Activated CD4-positive, alpha-beta T cell treated with anti-CD3 and anti-CD28 coated beads, Interleukin-2, amount 10 ng/mL, durations not matched to agents 24 days and 14 days (primary cell): ENCODE measurements around the gene RELN. TPM values are rescaled to one million over a fixed set of nuclear protein-coding genes. Genes with fewer than 3 reads are reported as not detected.

Experiments used
- DNase-seq: peaks from one replicate; pipeline ENCODE4 v3.0.0; 2022
- H3K27ac Mint-ChIP-seq: one replicate; pipeline ENCODE4 v1.8.0; 2022; ENCODE audit warnings: mild to moderate bottlenecking, mixed read lengths
- H3K27me3 Mint-ChIP-seq: one replicate; pipeline ENCODE4 v1.8.0; 2022; ENCODE audit warnings: mixed read lengths
- H3K36me3 Mint-ChIP-seq: one replicate; pipeline ENCODE4 v1.8.0; 2022; ENCODE audit warnings: low read depth, mild to moderate bottlenecking, mixed read lengths
- H3K4me1 Mint-ChIP-seq: one replicate; pipeline ENCODE4 v1.8.0; 2021; ENCODE audit warnings: mixed read lengths
- H3K4me3 Mint-ChIP-seq: one replicate; pipeline ENCODE4 v1.8.0; 2022; ENCODE audit warnings: mild to moderate bottlenecking, moderate library complexity, mixed read lengths
- H3K9me3 Mint-ChIP-seq: one replicate; pipeline ENCODE4 v1.8.0; 2021; ENCODE audit warnings: mixed read lengths
- intact Hi-C: fragments of 100-400 bp; cut with micrococcal nuclease; formaldehyde crosslinking; loops from one replicate; pipeline ENCODE4 v1.15.1; 2023
- total RNA-seq: library from RNA; stranded (reverse); gene quantifications from 2 replicates; pipeline ENCODE4 v1.2.3, GENCODE V29; 2022

RELN gene
- total RNA-seq, 1 donor from 2014 or later, result not detected

GRCh38 chr7:103985565-103986126, 3.8 kb downstream of the RELN start:
- H3K9me3 Mint-ChIP-seq, result no peaks in the 10 kb centered on the region
- peaks cover 6% of the 10 kb centered on the region for H3K4me1 Mint-ChIP-seq
- peaks cover 45% of the 10 kb centered on the region for H3K27me3 Mint-ChIP-seq
- no peak for DNase-seq
- intact Hi-C loops, result loop anchor here (5.0 kb wide), 1 partner anchor 538 kb away; the partner anchor contains the start of gene SLC26A5
- H3K4me3 Mint-ChIP-seq, result no peak overlapping the region
- H3K27ac Mint-ChIP-seq, result no peak overlapping the region
- no peaks in the 10 kb centered on the region for H3K36me3 Mint-ChIP-seq

DNA sequence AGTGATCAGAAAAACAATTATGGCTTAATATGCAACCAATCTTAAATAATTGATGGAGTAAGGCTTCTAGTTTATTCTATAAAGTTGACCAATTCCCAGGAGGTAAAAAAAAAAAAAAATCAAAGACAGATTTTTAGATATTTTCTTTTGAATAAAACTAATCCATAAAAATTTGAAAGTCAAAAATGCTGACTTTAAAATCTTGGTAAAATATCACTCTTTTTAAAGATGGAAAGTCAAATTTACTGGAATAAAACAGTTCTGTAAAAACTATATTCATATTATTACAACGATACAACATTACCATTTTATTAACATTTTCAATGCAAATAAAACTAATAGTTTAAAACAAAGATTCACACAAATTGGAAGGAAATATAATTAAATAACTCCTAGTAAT, 5.4 kb downstream of the RELN start:
- intact Hi-C loops, result no loop called here
- Mint-ChIP-seq H3K4me3 (no peak overlapping the region), H3K9me3 (no peaks in the 10 kb centered on the region), H3K4me1 (no peaks in the 10 kb centered on the region), H3K36me3 (no peaks in the 10 kb centered on the region), H3K27ac (no peak overlapping the region), H3K27me3 (peaks cover 38% of the 10 kb centered on the region)
- DNase-seq, result no peak

GRCh38 chr7:103983201-103983977, 6.1 kb downstream of the RELN start:
- peaks cover 32% of the 10 kb centered on the region for H3K27me3 Mint-ChIP-seq
- intact Hi-C loops, result no loop called here
- no peak overlapping the region for H3K4me3 Mint-ChIP-seq
- no peaks in the 10 kb centered on the region for H3K36me3 Mint-ChIP-seq
- no peaks in the 10 kb centered on the region for H3K9me3 Mint-ChIP-seq
- H3K27ac Mint-ChIP-seq, result no peak overlapping the region
- DNase-seq, result no peak
- H3K4me1 Mint-ChIP-seq, result no peaks in the 10 kb centered on the region

DNA sequence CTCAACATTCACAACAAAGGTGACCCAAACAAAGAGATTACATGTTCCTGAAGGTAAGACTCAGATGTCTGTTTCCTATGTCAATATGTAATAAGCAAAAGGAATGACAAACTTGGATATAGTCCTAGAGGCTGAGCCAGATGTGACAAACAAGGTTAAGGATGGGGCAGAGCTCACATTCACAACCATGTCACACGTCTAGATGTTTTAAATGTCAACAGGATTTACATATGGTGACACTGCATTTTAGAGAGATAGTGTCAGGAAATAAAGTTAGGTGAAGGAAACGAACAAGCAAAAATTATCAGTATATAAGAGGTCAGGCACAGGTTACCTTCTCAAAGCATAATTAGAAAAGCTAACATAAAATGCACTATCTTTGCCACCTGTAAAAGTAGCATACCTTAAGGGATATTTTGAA, 8.4 kb downstream of the RELN start:
- Mint-ChIP-seq H3K36me3 (no peaks in the 10 kb centered on the region), H3K9me3 (no peaks in the 10 kb centered on the region), H3K4me1 (no peaks in the 10 kb centered on the region), H3K4me3 (no peak overlapping the region), H3K27ac (no peak overlapping the region), H3K27me3 (peaks cover 17% of the 10 kb centered on the region)
- intact Hi-C loops, result no loop called here
- no peak for DNase-seq

- Mint-ChIP-seq H3K4me3 (no peak overlapping the region), H3K9me3 (no peaks in the 10 kb centered on the region)
- intact Hi-C loops, result no loop called here
Measured at GRCh38 chr7:103972779-103973434, 16.6 kb downstream of the RELN start.

GRCh38 chr7:103967401-103967800, 22.1 kb downstream of the RELN start:
- DNase-seq, result no peak
- Mint-ChIP-seq H3K9me3 (no peaks in the 10 kb centered on the region), H3K36me3 (no peaks in the 10 kb centered on the region), H3K27ac (no peak overlapping the region), H3K4me3 (no peak overlapping the region), H3K27me3 (peaks cover 2% of the 10 kb centered on the region), H3K4me1 (no peaks in the 10 kb centered on the region)
- intact Hi-C loops, result no loop called here

More at GRCh38 chr7:103972779-103973434, 16.6 kb downstream of the RELN start:
- Mint-ChIP-seq H3K36me3 (no peaks in the 10 kb centered on the region), H3K27me3 (no peaks in the 10 kb centered on the region), H3K4me1 (no peaks in the 10 kb centered on the region), H3K27ac (no peak overlapping the region)
- no peak for DNase-seq

DNA sequence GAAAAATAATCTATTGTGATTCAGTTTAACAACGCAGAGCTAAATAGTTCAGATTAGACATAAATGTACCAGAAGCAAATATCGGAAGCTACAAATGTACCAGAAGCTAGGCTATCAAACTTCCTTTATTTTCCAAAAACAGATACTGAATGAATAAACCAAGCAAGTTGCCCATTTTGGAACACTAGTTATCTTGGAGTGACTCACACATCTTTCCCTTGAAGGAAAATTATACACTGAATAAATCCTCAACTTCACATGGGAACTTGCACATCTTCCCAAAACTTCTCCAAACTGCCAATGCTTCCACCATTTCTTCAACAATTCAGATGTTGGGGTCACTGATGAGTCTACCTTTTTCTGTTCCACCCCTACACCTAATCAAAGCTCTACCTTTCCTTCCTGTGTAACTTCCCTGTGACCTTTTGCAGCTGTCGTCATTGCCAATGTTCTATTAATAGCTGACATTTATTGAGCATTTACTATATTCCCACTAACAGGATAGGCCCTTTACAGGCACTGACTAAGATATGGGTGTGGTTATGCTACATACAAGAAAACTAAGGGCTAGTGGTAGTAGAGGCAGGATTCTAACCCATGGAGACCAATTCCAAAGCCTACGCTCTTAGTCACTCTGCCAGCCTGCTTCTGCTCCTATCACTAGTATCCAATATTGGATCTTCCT, 22.7 kb downstream of the RELN start:
- Mint-ChIP-seq H3K9me3 (no peaks in the 10 kb centered on the region), H3K36me3 (no peaks in the 10 kb centered on the region), H3K27me3 (peaks cover 2% of the 10 kb centered on the region), H3K27ac (no peak overlapping the region), H3K4me3 (no peak overlapping the region), H3K4me1 (no peaks in the 10 kb centered on the region)
- intact Hi-C loops, result no loop called here
- DNase-seq, result no peak

- intact Hi-C loops, result no loop called here
- Mint-ChIP-seq H3K4me1 (no peaks in the 10 kb centered on the region), H3K27me3 (peaks cover 3% of the 10 kb centered on the region), H3K9me3 (no peaks in the 10 kb centered on the region), H3K4me3 (no peak overlapping the region), H3K27ac (no peak overlapping the region), H3K36me3 (no peaks in the 10 kb centered on the region)
- DNase-seq, result no peak
Measured at GRCh38 chr7:103964269-103964668, 25.2 kb downstream of the RELN start.

DNA sequence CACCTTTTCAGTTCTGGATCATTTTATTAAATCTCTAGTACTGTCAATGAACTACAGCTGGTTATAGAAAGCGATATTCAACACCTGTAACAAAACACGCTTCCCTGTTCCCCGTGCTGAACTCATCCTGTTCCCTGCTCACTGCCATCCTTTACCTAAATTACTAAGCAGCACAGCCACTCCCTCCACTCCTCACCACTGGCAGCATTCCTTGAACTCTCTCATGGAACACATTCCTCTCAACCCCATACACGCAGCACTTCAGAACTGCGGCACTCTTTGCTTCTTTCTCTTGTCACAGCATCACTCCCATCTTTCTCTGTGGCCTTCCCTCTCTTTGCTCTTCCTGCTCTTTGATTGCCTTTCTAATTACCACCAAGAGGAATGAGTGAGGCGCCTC, 27.4 kb downstream of the RELN start:
- Mint-ChIP-seq H3K27me3 (peaks cover 3% of the 10 kb centered on the region), H3K27ac (no peak overlapping the region), H3K4me1 (no peaks in the 10 kb centered on the region), H3K4me3 (no peak overlapping the region), H3K36me3 (no peaks in the 10 kb centered on the region), H3K9me3 (no peaks in the 10 kb centered on the region)
- intact Hi-C loops, result no loop called here
- no peak for DNase-seq

DNA sequence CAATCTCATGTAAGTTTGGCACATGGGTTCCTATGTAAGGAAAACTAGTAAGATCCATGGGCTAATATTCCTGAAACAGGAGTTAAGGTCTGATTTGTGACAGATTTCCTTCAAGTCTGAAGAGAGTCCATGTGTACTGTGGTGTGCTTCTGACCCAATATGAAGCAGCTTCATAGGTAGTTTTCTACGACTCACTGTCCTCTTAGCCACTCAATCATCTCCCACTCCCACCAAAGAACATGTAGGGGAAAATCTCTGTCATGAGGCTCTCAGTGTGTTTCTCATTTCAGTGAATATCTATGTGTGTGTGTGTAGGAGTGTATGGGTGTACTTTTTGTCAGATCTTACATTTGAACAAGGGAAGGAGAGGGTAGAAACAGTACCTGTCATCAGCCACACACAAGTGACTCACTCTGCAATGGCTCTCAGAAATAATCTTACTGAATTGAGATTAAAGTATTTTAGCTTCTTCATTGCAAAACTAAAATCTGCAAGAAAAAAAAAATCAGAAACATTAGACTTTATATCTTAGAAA, 31.1 kb downstream of the RELN start:
- H3K4me1 Mint-ChIP-seq, result no peaks in the 10 kb centered on the region
- peaks cover 7% of the 10 kb centered on the region for H3K27me3 Mint-ChIP-seq
- intact Hi-C loops, result no loop called here
- no peak for DNase-seq
- H3K4me3 Mint-ChIP-seq, result no peak overlapping the region
- H3K9me3 Mint-ChIP-seq, result no peaks in the 10 kb centered on the region
- H3K36me3 Mint-ChIP-seq, result no peaks in the 10 kb centered on the region
- H3K27ac Mint-ChIP-seq, result no peak overlapping the region

DNA sequence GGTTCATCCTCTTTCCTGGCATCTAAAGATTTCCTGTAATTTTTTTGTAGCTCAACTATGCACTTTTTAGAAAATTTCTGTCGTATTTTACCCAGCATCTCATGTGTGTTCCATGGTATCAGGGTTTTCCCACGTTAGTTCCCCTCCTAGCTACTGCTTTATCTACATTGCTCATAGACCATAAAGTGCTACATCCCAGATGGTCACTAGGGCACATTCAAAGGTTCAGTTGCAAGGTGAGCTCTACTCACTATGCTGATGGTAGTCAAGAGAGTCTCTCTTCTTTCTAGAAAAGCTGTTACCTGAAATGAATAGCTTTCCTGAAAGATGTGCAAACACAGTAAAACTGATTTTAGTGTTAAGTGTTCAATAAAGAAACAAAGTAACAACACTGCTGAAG, 33.5 kb downstream of the RELN start:
- Mint-ChIP-seq H3K27me3 (peaks cover 8% of the 10 kb centered on the region), H3K9me3 (no peaks in the 10 kb centered on the region), H3K27ac (no peak overlapping the region), H3K36me3 (no peaks in the 10 kb centered on the region), H3K4me1 (no peaks in the 10 kb centered on the region), H3K4me3 (no peak overlapping the region)
- no peak for DNase-seq
- intact Hi-C loops, result no loop called here

DNA sequence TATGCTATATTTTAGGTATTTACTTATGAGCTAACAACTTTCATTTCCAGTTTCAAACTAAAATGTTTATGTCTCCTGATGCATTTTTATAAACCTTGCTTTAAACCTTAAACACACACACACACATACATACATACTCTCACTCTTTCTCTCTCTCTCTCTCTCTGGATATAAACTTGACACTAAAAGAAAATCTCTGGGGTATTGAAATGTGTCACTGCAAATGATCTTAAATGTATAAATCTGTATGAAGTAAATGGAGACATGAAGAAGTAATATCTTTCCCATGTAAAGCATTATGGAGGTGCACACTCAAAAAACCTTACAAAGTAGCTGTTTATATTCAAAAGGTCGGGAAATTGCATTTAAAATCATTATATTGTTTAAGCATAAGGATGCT, 37.0 kb downstream of the RELN start:
- no peaks in the 10 kb centered on the region for H3K4me1 Mint-ChIP-seq
- H3K4me3 Mint-ChIP-seq, result no peak overlapping the region
- intact Hi-C loops, result no loop called here
- no peak for DNase-seq
- no peaks in the 10 kb centered on the region for H3K9me3 Mint-ChIP-seq
- H3K27me3 Mint-ChIP-seq, result peaks cover 7% of the 10 kb centered on the region
- H3K36me3 Mint-ChIP-seq, result no peaks in the 10 kb centered on the region
- no peak overlapping the region for H3K27ac Mint-ChIP-seq

DNA sequence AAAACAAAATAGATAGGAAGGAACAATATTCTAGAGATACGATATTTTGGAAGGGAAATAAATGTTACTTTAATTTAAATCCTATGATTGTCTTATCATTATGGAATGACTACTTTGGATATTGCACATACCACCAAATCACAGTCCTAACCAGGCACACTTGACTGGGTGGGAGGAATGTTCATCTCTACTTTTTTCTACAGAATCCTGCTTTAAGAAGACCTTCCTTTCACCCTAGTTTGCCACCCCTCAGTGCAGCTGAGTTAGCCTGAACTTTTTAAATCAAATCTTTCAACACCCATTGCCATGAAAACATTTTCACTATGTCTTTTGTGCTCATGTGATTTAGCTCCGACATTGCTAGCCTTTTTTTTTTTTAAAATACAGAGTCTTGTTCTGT, 38.1 kb downstream of the RELN start:
- Mint-ChIP-seq H3K9me3 (no peaks in the 10 kb centered on the region), H3K4me1 (no peaks in the 10 kb centered on the region), H3K27ac (no peak overlapping the region), H3K27me3 (peaks cover 6% of the 10 kb centered on the region), H3K36me3 (no peaks in the 10 kb centered on the region), H3K4me3 (no peak overlapping the region)
- intact Hi-C loops, result no loop called here
- no peak for DNase-seq

- peaks cover 6% of the 10 kb centered on the region for H3K27me3 Mint-ChIP-seq
Measured at GRCh38 chr7:103949374-103949773, 40.1 kb downstream of the RELN start.

More at GRCh38 chr7:103949374-103949773, 40.1 kb downstream of the RELN start:
- no peaks in the 10 kb centered on the region for H3K4me1 Mint-ChIP-seq
- DNase-seq, result no peak
- intact Hi-C loops, result no loop called here
- H3K27ac Mint-ChIP-seq, result no peak overlapping the region
- no peak overlapping the region for H3K4me3 Mint-ChIP-seq
- H3K36me3 Mint-ChIP-seq, result no peaks in the 10 kb centered on the region
- H3K9me3 Mint-ChIP-seq, result no peaks in the 10 kb centered on the region
